H9 (cell line): ENCODE measurements around the gene CCDC91. TPM values are rescaled to one million over a fixed set of nuclear protein-coding genes. Genes with fewer than 3 reads are reported as not detected.
A peak's percentile ranks its signal among the peaks of the same experiment; 100 is the strongest.

ENCODE experiments used
- DNase-seq: peaks from one replicate; pipeline ENCODE4 v3.0.0-alpha.2; 2017
- H2AFZ ChIP-seq: one replicate; pipeline ENCODE4 v1.6.1; 2013; ENCODE audit warnings: mild to moderate bottlenecking, low read length, control low read depth, moderate library complexity
- H2AK5ac ChIP-seq: 2 replicates; pipeline ENCODE4 v1.6.1; 2013; ENCODE audit warnings: low read length, control low read depth, mixed read lengths; ENCODE audit not compliant: insufficient read length
- H2BK120ac ChIP-seq: one replicate; pipeline ENCODE4 v1.6.1; 2013; ENCODE audit warnings: low read depth, mild to moderate bottlenecking, low read length, control low read depth, inconsistent platforms; ENCODE audit not compliant: poor library complexity, severe bottlenecking
- H2BK12ac ChIP-seq: 2 replicates; pipeline ENCODE4 v1.6.1; 2013; ENCODE audit warnings: low read length, control low read depth, mixed read lengths, low read depth; ENCODE audit not compliant: insufficient read length
- H2BK15ac ChIP-seq: 2 replicates; pipeline ENCODE4 v1.6.1; 2013; ENCODE audit warnings: low read depth, low read length, control low read depth
- H2BK20ac ChIP-seq: one replicate; pipeline ENCODE4 v1.6.1; 2013; ENCODE audit warnings: low read depth, mild to moderate bottlenecking, low read length, control low read depth, inconsistent platforms; ENCODE audit not compliant: poor library complexity, severe bottlenecking
- H2BK5ac ChIP-seq: 2 replicates; pipeline ENCODE4 v1.6.1; 2013; ENCODE audit warnings: low read length, control low read depth, mixed read lengths; ENCODE audit not compliant: insufficient read length
- H3K14ac ChIP-seq: 2 replicates; pipeline ENCODE4 v1.6.1; 2013; ENCODE audit warnings: low read length, control low read depth; ENCODE audit not compliant: insufficient read depth
- H3K18ac ChIP-seq: 2 replicates; pipeline ENCODE4 v1.6.1; 2013; ENCODE audit warnings: low read depth, mild to moderate bottlenecking, mixed read lengths, low read length, control low read depth; ENCODE audit not compliant: insufficient read length
- H3K23ac ChIP-seq: 2 replicates; pipeline ENCODE4 v1.6.1; 2013; ENCODE audit warnings: low read length, control low read depth, mixed read lengths, low read depth; ENCODE audit not compliant: insufficient read length
- H3K23me2 ChIP-seq: 2 replicates; pipeline ENCODE4 v1.6.1; 2013; ENCODE audit warnings: low read depth, mild to moderate bottlenecking, mixed read lengths, low read length, control low read depth; ENCODE audit not compliant: insufficient read length, poor library complexity, severe bottlenecking
- H3K27ac ChIP-seq: 2 replicates; pipeline ENCODE4 v1.5.1; 2013; ENCODE audit warnings: low read length, control low read depth, mixed read lengths, low read depth; ENCODE audit not compliant: insufficient read length
- H3K27me3 ChIP-seq: 2 replicates; pipeline ENCODE4 v1.6.1; 2013; ENCODE audit warnings: low read length, control low read depth, inconsistent platforms; ENCODE audit not compliant: insufficient read depth
- H3K4ac ChIP-seq: 2 replicates; pipeline ENCODE4 v1.6.1; 2013; ENCODE audit warnings: low read depth, mild to moderate bottlenecking, control low read depth, inconsistent platforms, low read length, moderate library complexity
- H3K4me1 ChIP-seq: 2 replicates; pipeline ENCODE4 v1.6.1; 2013; ENCODE audit warnings: low read length, control low read depth, inconsistent platforms; ENCODE audit not compliant: insufficient read depth
- H3K4me2 ChIP-seq: 2 replicates; pipeline ENCODE4 v1.6.1; 2013; ENCODE audit warnings: low read length, control low read depth, mixed read lengths; ENCODE audit not compliant: insufficient read length, insufficient read depth
- H3K56ac ChIP-seq: 2 replicates; pipeline ENCODE4 v1.6.1; 2013; ENCODE audit warnings: low read depth, mild to moderate bottlenecking, mixed read lengths, low read length, control low read depth; ENCODE audit not compliant: insufficient read length
- H3K79me1 ChIP-seq: 2 replicates; pipeline ENCODE4 v1.6.1; 2013; ENCODE audit warnings: low read depth, mild to moderate bottlenecking, moderate library complexity, low read length, control low read depth, inconsistent platforms; ENCODE audit not compliant: insufficient read depth, poor library complexity, severe bottlenecking
- H3K79me2 ChIP-seq: 2 replicates; pipeline ENCODE4 v1.6.1; 2013; ENCODE audit warnings: low read length, control low read depth, inconsistent platforms; ENCODE audit not compliant: insufficient read depth
- H3K9ac ChIP-seq: 2 replicates; pipeline ENCODE4 v1.6.1; 2013; ENCODE audit warnings: low read length, control low read depth, mixed read lengths; ENCODE audit not compliant: insufficient read length; ENCODE audit errors: extremely low read depth
- H3K9me3 ChIP-seq: one replicate; pipeline ENCODE4 v1.6.1; 2013; ENCODE audit warnings: low read depth, low read length, inconsistent platforms; ENCODE audit not compliant: control insufficient read depth
- H3T11ph ChIP-seq: one replicate; pipeline ENCODE4 v1.6.1; 2013; ENCODE audit warnings: mild to moderate bottlenecking, low read length, control low read depth, inconsistent platforms
- H4K20me1 ChIP-seq: one replicate; pipeline ENCODE4 v1.6.1; 2013; ENCODE audit not compliant: control insufficient read depth, insufficient read length, insufficient read depth
- H4K5ac ChIP-seq: 2 replicates; pipeline ENCODE4 v1.6.1; 2013; ENCODE audit warnings: low read depth, mild to moderate bottlenecking, mixed read lengths, low read length, control low read depth; ENCODE audit not compliant: insufficient read length
- H4K8ac ChIP-seq: replicated peaks from 2 replicates; pipeline ENCODE4 v1.6.1; 2013; ENCODE audit warnings: low read length, control low read depth, mixed read lengths, low read depth; ENCODE audit not compliant: insufficient read length
- H4K91ac ChIP-seq: 2 replicates; pipeline ENCODE4 v1.6.1; 2013; ENCODE audit warnings: low read depth, mild to moderate bottlenecking, moderate library complexity, mixed read lengths, low read length, control low read depth; ENCODE audit not compliant: insufficient read length
- H3K27ac Mint-ChIP-seq, 3 experiments: 2 replicates in 2 of 3; 3 replicates in 1 of 3; pipeline ENCODE4 v1.8.0; 2020 to 2021; ENCODE audit warnings: mixed read lengths in 3 of 3, mild to moderate bottlenecking in 1 of 3, moderate library complexity in 1 of 3
- H3K27me3 Mint-ChIP-seq: 2 replicates; pipeline ENCODE4 v1.8.0; 2021; ENCODE audit warnings: low read depth, mild to moderate bottlenecking, moderate library complexity, mixed read lengths
- H3K36me3 Mint-ChIP-seq, 3 experiments: 2 replicates in 2 of 3; 3 replicates in 1 of 3; pipeline ENCODE4 v1.8.0; 2020 to 2021; ENCODE audit warnings: low read depth in 3 of 3, mixed read lengths in 3 of 3; ENCODE audit not compliant: insufficient read depth in 1 of 3
- H3K4me1 Mint-ChIP-seq, 2 experiments: 2 replicates each; pipeline ENCODE4 v1.8.0; 2020; ENCODE audit warnings: mixed read lengths in 2 of 2
- H3K4me3 Mint-ChIP-seq, 2 experiments: 2 replicates in 1 of 2; 3 replicates in 1 of 2; pipeline ENCODE4 v1.8.0; 2020 to 2021; ENCODE audit warnings: mild to moderate bottlenecking in 2 of 2, mixed read lengths in 2 of 2, moderate library complexity in 1 of 2
- H3K9me3 Mint-ChIP-seq, 2 experiments: 2 replicates in 1 of 2; 3 replicates in 1 of 2; pipeline ENCODE4 v1.8.0; 2020; ENCODE audit warnings: mild to moderate bottlenecking in 2 of 2, mixed read lengths in 2 of 2, moderate library complexity in 1 of 2
- WGBS: extraction: QIAGEN DNeasy Blood & Tissue Kit; methylation state at CpG from one replicate; pipeline ENCODE4 v1.1.7; 2013; ENCODE audit warnings: missing lambda C conversion rate, low lambda C conversion rate, mixed read lengths; ENCODE audit not compliant: insufficient read length; ENCODE audit errors: extremely low coverage; 5-methylcytosine and 5-hydroxymethylcytosine counted together
- total RNA-seq: library from RNA; stranded (reverse); gene quantifications from 2 replicates; pipeline ENCODE4 v1.2.1, GENCODE V29; 2021
- TF ChIP-seq, protein P1 (sequence below): fragments of 200-600 bp; sonication (generic); conservative IDR thresholded peaks from 3 replicates; pipeline ENCODE4 v1.8.0; 2021; ENCODE audit warnings: antibody characterized with exemption, mild to moderate bottlenecking

The CCDC91 gene
- total RNA-seq, 1 experiment from 2014 or later, result 22.7 TPM

GRCh38 chr12:28440081-28440608 lies 249.9 kb downstream of the CCDC91 start:
- H3K27ac ChIP-seq, result no peak overlapping the region
- H3K4me1 ChIP-seq, result no peaks in the 10 kb centered on the region
- H3T11ph ChIP-seq, result no peak overlapping the region
- no peak overlapping the region for H2BK5ac ChIP-seq
- no peaks in the 10 kb centered on the region for H3K9me3 Mint-ChIP-seq
- H3K79me2 ChIP-seq, result no peaks in the 10 kb centered on the region
- TF ChIP-seq, protein P1, sequence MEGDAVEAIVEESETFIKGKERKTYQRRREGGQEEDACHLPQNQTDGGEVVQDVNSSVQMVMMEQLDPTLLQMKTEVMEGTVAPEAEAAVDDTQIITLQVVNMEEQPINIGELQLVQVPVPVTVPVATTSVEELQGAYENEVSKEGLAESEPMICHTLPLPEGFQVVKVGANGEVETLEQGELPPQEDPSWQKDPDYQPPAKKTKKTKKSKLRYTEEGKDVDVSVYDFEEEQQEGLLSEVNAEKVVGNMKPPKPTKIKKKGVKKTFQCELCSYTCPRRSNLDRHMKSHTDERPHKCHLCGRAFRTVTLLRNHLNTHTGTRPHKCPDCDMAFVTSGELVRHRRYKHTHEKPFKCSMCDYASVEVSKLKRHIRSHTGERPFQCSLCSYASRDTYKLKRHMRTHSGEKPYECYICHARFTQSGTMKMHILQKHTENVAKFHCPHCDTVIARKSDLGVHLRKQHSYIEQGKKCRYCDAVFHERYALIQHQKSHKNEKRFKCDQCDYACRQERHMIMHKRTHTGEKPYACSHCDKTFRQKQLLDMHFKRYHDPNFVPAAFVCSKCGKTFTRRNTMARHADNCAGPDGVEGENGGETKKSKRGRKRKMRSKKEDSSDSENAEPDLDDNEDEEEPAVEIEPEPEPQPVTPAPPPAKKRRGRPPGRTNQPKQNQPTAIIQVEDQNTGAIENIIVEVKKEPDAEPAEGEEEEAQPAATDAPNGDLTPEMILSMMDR, result no peak
- 0 out of 7 replicates have a peak overlapping the region, but pooled peaks of 2 of the 3 experiments have one; percentile 7 to 60 for H3K27ac Mint-ChIP-seq
- H3K27me3 ChIP-seq, result no peaks in the 10 kb centered on the region
- H4K20me1 ChIP-seq, result no peaks in the 10 kb centered on the region
- no peak overlapping the region for H3K14ac ChIP-seq
- no peak overlapping the region for H3K56ac ChIP-seq
- no peak overlapping the region for H2BK12ac ChIP-seq
- no peak overlapping the region for H2BK120ac ChIP-seq
- H3K4me3 Mint-ChIP-seq, result no peak overlapping the region
- H4K8ac ChIP-seq, result no peak overlapping the region
- no peak overlapping the region for H4K5ac ChIP-seq
- H3K27me3 Mint-ChIP-seq, result no peaks in the 10 kb centered on the region
- H2AFZ ChIP-seq, result no peak overlapping the region
- peaks cover 4% of the 10 kb centered on the region in 2 experiments for H3K4me1 Mint-ChIP-seq
- no peaks in the 10 kb centered on the region for H3K36me3 Mint-ChIP-seq
- WGBS, result no CpG with 5 or more reads among the region's 3 CpGs
- H3K4me2 ChIP-seq, result no peak overlapping the region
- H3K79me1 ChIP-seq, result no peaks in the 10 kb centered on the region
- H3K4ac ChIP-seq, result no peak overlapping the region
- no peaks in the 10 kb centered on the region for H3K23me2 ChIP-seq
- H4K91ac ChIP-seq, result no peak overlapping the region
- DNase-seq, result no peak
- H3K9ac ChIP-seq, result no peak overlapping the region
- no peak overlapping the region for H3K18ac ChIP-seq
- no peaks in the 10 kb centered on the region for H3K9me3 ChIP-seq
- H2BK15ac ChIP-seq, result no peak overlapping the region
- no peak overlapping the region for H3K23ac ChIP-seq
- H2AK5ac ChIP-seq, result no peak overlapping the region
- no peak overlapping the region for H2BK20ac ChIP-seq
